ENCODE measurements around the gene SYNGR2. TPM values are rescaled to one million over a fixed set of nuclear protein-coding genes. Genes with fewer than 3 reads are reported as not detected.

Gene SYNGR2
- total and polyA plus RNA-seq, 9 of the 15 experiments (the other 6 are each of a cell fraction or from before 2014, with no cell fraction given), result 1.4 to 173 (median 87.8) TPM

DNA sequence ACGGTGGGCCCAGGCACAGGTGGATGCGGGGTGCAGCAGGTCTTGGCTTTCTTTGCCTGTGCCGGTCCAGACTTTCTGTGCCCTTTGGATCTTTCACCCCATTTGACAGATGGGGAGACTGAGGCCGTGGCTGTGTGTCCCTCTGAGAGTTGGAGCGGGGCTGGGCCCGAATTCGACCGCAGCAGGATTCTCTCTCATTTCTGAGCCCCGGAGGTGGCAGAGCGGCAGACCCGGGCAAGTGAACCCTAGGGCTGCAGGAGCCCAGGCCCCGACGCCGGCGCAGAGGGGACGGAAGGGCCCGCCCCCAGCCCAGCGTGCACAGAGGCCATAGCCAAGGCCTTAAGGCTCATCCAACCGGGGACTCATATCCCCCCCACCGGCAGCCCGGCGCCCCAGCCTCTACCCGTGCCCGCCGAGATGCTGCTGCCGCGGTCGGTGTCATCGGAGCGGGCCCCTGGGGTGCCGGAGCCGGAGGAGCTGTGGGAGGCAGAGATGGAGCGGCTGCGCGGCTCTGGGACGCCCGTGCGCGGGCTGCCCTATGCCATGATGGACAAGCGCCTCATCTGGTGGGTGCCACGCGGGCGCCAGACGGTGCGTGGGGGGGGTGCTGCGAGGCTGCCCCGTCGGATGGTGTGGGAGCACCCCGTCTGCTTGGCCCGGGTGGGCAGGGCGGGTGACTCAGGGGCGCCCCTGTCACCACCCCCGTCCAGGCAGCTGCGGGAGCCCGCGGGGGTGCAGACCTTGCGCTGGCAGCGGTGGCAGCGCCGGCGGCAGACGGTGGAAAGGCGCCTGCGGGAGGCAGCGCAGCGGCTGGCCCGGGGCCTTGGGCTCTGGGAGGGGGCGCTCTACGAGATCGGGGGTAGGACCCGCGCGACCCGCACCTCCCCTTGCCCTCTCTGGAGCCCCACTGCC, 37.0 kb upstream of the SYNGR2 start (continued):
- TF ChIP-seq REST (IDR thresholded peaks at IDR 0.05; ENCODE audit: borderline replicate concordance) (no peak), REST (CRISPR knock-in tag; IDR thresholded peaks at IDR 0.05; ENCODE audit: low read depth) (no peak), KDM1A (IDR thresholded peaks at IDR 0.05) (peak; percentile 55 to 82), EP300 (IDR thresholded peaks at IDR 0.05; ENCODE audit: low read length) (no peak), ZBTB33 (CRISPR knock-in tag; IDR thresholded peaks at IDR 0.05) (peak; percentile 89), BDP1 (IDR thresholded peaks at IDR 0.05; ENCODE audit: insufficient read depth, insufficient read length) (no peak), SMARCA5 (IDR thresholded peaks at IDR 0.05) (peak; percentile 77; the same call in 1 of the 2 replicates), ZNF740 (CRISPR knock-in tag; IDR thresholded peaks at IDR 0.05) (no peak), ZNF740 (tag; IDR thresholded peaks at IDR 0.05) (0 out of 4 replicates have a peak, but pooled peaks of 1 of the 2 experiments have one; percentile 23), RBFOX2 (IDR thresholded peaks at IDR 0.05; ENCODE audit: low read depth, low read length) (peak; percentile 41; the same call in 1 of the 2 replicates), CHD4 (IDR thresholded peaks at IDR 0.05; ENCODE audit: insufficient read depth, insufficient replicate concordance, low read depth, low read length, poor library complexity, severe bottlenecking) (peak; percentile 85), TARDBP (IDR thresholded peaks at IDR 0.05) (no peak)

All from K562 (cell line).